MM.1S (cell line): ENCODE measurements around the gene OSER1.

Experiments
- DNase-seq: peaks from one replicate; pipeline ENCODE4 v3.0.0-alpha.2; 2015
- H2AFZ ChIP-seq: fragments of 300-600 bp; sonication (generic); 2 replicates; pipeline ENCODE4 v1.6.0; 2016; ENCODE audit warnings: antibody characterized with exemption, low read length
- H3F3A ChIP-seq: fragments of 300-600 bp; sonication (generic); 2 replicates; pipeline ENCODE4 v1.6.1; 2016; ENCODE audit warnings: mild to moderate bottlenecking, antibody characterized with exemption, low read length, moderate library complexity, mixed read lengths; ENCODE audit not compliant: insufficient read depth
- H3K27ac ChIP-seq: fragments of 300-600 bp; sonication (generic); 2 replicates; pipeline ENCODE4 v1.5.1; 2016; ENCODE audit warnings: mild to moderate bottlenecking, low read length
- H3K27me3 ChIP-seq: fragments of 300-600 bp; sonication (generic); replicated peaks from 2 replicates; pipeline ENCODE4 v1.6.0; 2016; ENCODE audit warnings: low read length; ENCODE audit not compliant: insufficient read depth
- H3K36me3 ChIP-seq: fragments of 300-600 bp; sonication (generic); replicated peaks from 2 replicates; pipeline ENCODE4 v1.6.1; 2016; ENCODE audit warnings: mild to moderate bottlenecking, low read length, mixed read lengths; ENCODE audit not compliant: insufficient read depth
- H3K4me1 ChIP-seq: fragments of 300-600 bp; sonication (generic); 2 replicates; pipeline ENCODE4 v1.6.1; 2016; ENCODE audit warnings: low read length, mixed read lengths
- H3K4me2 ChIP-seq: fragments of 300-600 bp; sonication (generic); 2 replicates; pipeline ENCODE4 v1.6.0; 2016; ENCODE audit warnings: low read depth, low read length
- H3K4me3 ChIP-seq: fragments of 300-600 bp; sonication (generic); 2 replicates; pipeline ENCODE4 v1.5.1; 2016; ENCODE audit warnings: low read length, mixed read lengths
- H3K79me2 ChIP-seq: fragments of 300-600 bp; sonication (generic); 2 replicates; pipeline ENCODE4 v1.6.1; 2016; ENCODE audit warnings: mixed run types, low read length, mixed read lengths
- H3K9ac ChIP-seq: fragments of 300-600 bp; sonication (generic); 2 replicates; pipeline ENCODE4 v1.6.1; 2016; ENCODE audit warnings: low read length, mixed read lengths
- H3K9me2 ChIP-seq: fragments of 300-600 bp; sonication (generic); replicated peaks from 2 replicates; pipeline ENCODE4 v1.6.1; 2016; ENCODE audit warnings: mild to moderate bottlenecking, low read length, mixed read lengths; ENCODE audit not compliant: insufficient read depth
- H3K9me3 ChIP-seq: fragments of 300-600 bp; sonication (generic); replicated peaks from 2 replicates; pipeline ENCODE4 v1.6.1; 2016; ENCODE audit warnings: mild to moderate bottlenecking, low read length, mixed read lengths; ENCODE audit not compliant: insufficient read depth
- H4K20me1 ChIP-seq: fragments of 300-600 bp; sonication (generic); 2 replicates; pipeline ENCODE4 v1.6.1; 2016; ENCODE audit warnings: mild to moderate bottlenecking, low read length, moderate library complexity, mixed read lengths; ENCODE audit not compliant: insufficient read depth
- EZH2 ChIP-seq: fragments of 300-600 bp; sonication (generic); optimal IDR thresholded peaks from 2 replicates; pipeline ENCODE3; 2017; ENCODE audit warnings: low read depth, mild to moderate bottlenecking, antibody characterized with exemption, low read length, mixed read lengths
- EZH2phosphoT487 ChIP-seq: fragments of 300-600 bp; sonication (generic); IDR thresholded peaks from 2 replicates; pipeline ENCODE4 v1.6.1; 2018; ENCODE audit warnings: antibody characterized with exemption, low read length
- TF ChIP-seq, protein P1 (sequence below): fragments of 300-600 bp; sonication (generic); IDR thresholded peaks from 2 replicates; pipeline ENCODE4 v1.5.1; 2016; ENCODE audit warnings: antibody characterized with exemption, low read length, mixed read lengths

OSER1 gene

DNA sequence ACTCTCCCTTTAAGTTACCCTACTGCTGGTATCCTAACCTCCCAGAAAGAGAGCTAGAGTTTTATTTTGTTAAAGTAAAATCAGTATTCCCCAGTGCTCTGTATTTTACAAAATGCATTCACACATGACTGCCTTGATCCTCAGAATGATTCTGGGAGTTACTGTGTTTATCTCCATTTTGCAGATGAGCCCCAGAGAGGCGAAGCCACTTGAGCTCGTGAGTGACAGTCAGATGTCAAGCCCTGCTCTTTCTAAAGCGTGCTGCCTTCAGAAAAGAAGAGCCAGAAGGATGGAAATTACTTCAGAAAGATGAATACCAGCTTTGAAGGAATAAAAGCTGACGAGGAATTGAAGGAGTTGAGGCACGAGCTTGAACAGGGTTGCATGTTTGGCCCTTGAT lies 14.1 kb upstream of the OSER1 start:
- Histone ChIP-seq H3K36me3 (no peaks in the 10 kb centered on the region), H3K9me3 (no peaks in the 10 kb centered on the region), H4K20me1 (no peaks in the 10 kb centered on the region), H3K4me1 (no peaks in the 10 kb centered on the region), H3K9ac (no peak overlapping the region), H3K4me3 (no peak overlapping the region), H3F3A (no peaks in the 10 kb centered on the region), H3K27ac (no peak overlapping the region), H2AFZ (no peak overlapping the region), H3K4me2 (no peak overlapping the region), H3K27me3 (no peaks in the 10 kb centered on the region), H3K79me2 (no peaks in the 10 kb centered on the region), H3K9me2 (no peaks in the 10 kb centered on the region)
- TF ChIP-seq, protein P1, sequence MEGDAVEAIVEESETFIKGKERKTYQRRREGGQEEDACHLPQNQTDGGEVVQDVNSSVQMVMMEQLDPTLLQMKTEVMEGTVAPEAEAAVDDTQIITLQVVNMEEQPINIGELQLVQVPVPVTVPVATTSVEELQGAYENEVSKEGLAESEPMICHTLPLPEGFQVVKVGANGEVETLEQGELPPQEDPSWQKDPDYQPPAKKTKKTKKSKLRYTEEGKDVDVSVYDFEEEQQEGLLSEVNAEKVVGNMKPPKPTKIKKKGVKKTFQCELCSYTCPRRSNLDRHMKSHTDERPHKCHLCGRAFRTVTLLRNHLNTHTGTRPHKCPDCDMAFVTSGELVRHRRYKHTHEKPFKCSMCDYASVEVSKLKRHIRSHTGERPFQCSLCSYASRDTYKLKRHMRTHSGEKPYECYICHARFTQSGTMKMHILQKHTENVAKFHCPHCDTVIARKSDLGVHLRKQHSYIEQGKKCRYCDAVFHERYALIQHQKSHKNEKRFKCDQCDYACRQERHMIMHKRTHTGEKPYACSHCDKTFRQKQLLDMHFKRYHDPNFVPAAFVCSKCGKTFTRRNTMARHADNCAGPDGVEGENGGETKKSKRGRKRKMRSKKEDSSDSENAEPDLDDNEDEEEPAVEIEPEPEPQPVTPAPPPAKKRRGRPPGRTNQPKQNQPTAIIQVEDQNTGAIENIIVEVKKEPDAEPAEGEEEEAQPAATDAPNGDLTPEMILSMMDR = no peak
- TF ChIP-seq EZH2 (no peak), EZH2phosphoT487 (no peak)
- DNase-seq = no peak

DNA sequence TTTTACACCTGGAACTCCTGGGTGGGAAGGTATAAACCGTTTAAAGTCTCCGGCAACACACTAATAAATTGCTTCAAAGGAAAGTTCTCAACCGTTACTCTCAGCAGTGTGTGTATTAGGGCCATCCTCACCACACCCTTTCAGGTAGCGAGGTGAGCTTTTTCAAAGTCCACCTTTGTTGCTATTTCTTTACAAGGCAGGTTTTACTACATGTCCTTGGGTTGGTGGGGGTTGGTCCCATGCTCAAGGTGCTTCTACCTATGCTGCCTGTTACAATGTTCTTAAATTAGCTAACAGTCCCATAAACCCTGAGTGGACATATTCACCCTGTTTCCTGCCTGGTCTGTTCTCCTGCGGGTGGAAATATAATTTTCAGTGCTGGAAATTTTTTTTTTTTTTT lies 13.2 kb upstream of the OSER1 start:
- TF ChIP-seq, protein P1 = no peak
- no peak for TF ChIP-seq EZH2phosphoT487
- no peak for TF ChIP-seq EZH2
- Histone ChIP-seq H3K27ac (no peak overlapping the region), H3K36me3 (no peaks in the 10 kb centered on the region), H3K79me2 (no peaks in the 10 kb centered on the region), H3K4me3 (no peak overlapping the region), H3K9me2 (no peaks in the 10 kb centered on the region), H3F3A (no peaks in the 10 kb centered on the region), H3K27me3 (no peaks in the 10 kb centered on the region), H3K9me3 (no peaks in the 10 kb centered on the region), H4K20me1 (no peaks in the 10 kb centered on the region), H3K4me2 (no peak overlapping the region), H2AFZ (no peak overlapping the region), H3K9ac (no peak overlapping the region), H3K4me1 (no peaks in the 10 kb centered on the region)
- no peak for DNase-seq

DNA sequence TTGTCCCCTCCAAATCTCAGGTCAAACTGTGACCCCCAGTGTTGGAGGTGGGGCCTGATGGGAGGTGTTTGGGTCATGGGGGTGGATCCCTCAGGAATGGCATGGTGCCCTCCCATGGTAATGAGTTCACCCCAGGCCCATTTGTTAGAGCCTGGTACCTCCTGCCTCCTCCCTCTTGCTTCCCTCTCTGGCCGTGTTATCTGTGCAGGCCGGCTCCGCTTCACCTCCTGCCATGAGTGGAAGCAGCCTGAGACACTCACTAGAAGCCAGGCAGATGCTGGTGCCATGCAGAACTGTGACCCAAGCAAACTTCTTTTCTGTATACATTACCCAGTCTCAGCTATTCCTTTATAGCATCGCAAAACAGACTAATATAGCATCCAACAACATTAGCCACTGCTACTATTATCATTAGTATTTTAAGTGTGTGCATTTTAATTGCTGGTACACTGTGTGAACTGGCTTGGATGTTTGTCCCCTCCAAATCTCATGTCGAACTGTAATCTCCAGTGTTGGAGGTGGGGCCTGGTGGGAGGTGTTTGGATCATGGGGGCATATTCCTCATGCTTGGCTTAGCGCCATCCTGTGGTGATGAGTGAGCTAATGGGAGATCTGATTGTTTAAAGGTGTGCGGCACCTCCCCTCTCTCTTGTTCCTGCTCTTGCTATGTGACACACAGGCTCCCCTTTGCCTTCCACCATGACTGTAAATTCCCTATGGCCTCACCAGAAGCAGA lies 12.2 kb upstream of the OSER1 start:
- no peak overlapping the region for H3K27ac ChIP-seq
- no peaks in the 10 kb centered on the region for H3K36me3 ChIP-seq
- no peaks in the 10 kb centered on the region for H3K79me2 ChIP-seq
- H3K9me3 ChIP-seq = no peaks in the 10 kb centered on the region
- H3K9ac ChIP-seq = no peak overlapping the region
- no peak overlapping the region for H2AFZ ChIP-seq
- H3K27me3 ChIP-seq = no peaks in the 10 kb centered on the region
- H4K20me1 ChIP-seq = no peaks in the 10 kb centered on the region
- H3K4me1 ChIP-seq = no peaks in the 10 kb centered on the region
- no peaks in the 10 kb centered on the region for H3K9me2 ChIP-seq
- TF ChIP-seq, protein P1 = no peak
- TF ChIP-seq EZH2 (no peak), EZH2phosphoT487 (no peak)
- H3K4me3 ChIP-seq = no peak overlapping the region
- no peak overlapping the region for H3K4me2 ChIP-seq
- DNase-seq = no peak
- H3F3A ChIP-seq = no peaks in the 10 kb centered on the region
